ENCODE data around the gene FBXW7. TPM values are rescaled to one million over a fixed set of nuclear protein-coding genes. Genes with fewer than 3 reads are reported as not detected.

Gene FBXW7
- total and polyA plus RNA-seq, 12 donors = 12.1 to 87.6 (median 66.8) TPM

DNA sequence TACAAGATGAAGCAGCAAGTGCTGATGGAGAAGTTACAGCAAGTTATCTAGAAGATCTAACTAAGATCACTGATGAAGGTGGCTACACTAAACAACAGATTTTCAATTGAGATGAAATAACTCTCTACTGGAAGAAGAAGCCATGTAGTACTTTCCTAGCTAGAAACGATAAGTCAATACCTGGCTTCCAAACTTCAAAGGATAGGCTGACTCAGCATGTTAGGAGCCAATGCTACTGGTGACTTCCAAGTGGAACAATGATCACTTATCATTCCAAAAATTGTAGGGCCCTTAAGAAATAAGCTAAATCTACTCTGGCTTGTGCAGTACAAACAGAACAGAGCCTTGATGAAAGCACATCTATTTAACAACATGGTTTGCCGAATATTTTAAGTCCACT, 55.0 kb downstream of the FBXW7 start:
- no peak overlapping the region for H3K4me3 ChIP-seq
- no peak for TF ChIP-seq CTCF (IDR thresholded peaks at IDR 0.05)
- 95 to 97% methylated on average over 2 of the region's 2 CpGs for WGBS, 2 donors
- no peak for DNase-seq
- H3K9me3 ChIP-seq = no peaks in the 10 kb centered on the region
- H3K27me3 ChIP-seq = no peaks in the 10 kb centered on the region
- H3K36me3 ChIP-seq = no peaks in the 10 kb centered on the region
- intact Hi-C loops (cut with DNase I) = no loop called here
- peaks cover 0 to 50% (median 14%) of the 10 kb centered on the region in 9 donors for H3K4me1 ChIP-seq
- H3K27ac ChIP-seq = no peak overlapping the region
- ATAC-seq = no peak

- intact Hi-C loops (cut with DNase I) = no loop called here
- H3K4me1 ChIP-seq = peaks cover 0 to 45% (median 14%) of the 10 kb centered on the region in 9 donors
- TF ChIP-seq CTCF (IDR thresholded peaks at IDR 0.05) = no peak
Measured at GRCh38 chr4:152480326-152480725, 55.6 kb downstream of the FBXW7 start.

DNA sequence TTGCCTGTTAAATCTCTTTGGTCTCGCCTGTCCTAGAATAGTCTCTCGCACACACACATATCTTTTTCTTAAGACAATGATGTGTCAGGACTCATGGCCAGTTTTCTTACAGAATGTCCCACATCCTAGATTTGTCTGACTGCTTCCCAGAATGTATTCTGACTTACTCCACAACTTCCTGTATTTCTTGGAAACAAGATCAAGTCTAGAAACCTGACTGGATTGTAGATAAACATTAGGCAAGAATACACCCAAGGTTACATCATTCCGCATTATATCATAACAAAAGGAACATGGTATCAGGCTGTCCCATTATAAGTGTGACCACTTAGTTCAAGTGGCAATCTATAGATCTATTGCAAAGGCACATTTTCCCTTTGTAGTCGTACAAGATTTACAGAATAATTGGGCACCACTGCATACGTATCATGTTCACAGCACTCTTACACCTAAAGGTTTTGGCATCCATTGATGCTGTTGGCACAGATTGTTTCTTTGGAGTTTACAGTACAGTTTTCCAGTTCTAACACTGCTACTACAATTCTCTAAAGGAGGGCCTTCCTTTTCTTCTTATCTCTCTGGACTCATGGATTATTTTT, 56.4 kb downstream of the FBXW7 start:
- Histone ChIP-seq H3K4me1 (peaks cover 0 to 45% (median 14%) of the 10 kb centered on the region in 9 donors), H3K4me3 (no peak overlapping the region), H3K9me3 (no peaks in the 10 kb centered on the region), H3K27ac (peak overlapping the region in 2 of 10 donors; percentile 4 to 39), H3K27me3 (no peaks in the 10 kb centered on the region), H3K36me3 (no peaks in the 10 kb centered on the region)
- TF ChIP-seq CTCF (IDR thresholded peaks at IDR 0.05) = no peak
- 70 to 75% methylated on average over 5 of the region's 5 CpGs for WGBS, 2 donors
- no peak for DNase-seq
- intact Hi-C loops (cut with DNase I) = no loop called here
- peak in 7 of 8 donors; percentile 20 to 83 (median 54) for ATAC-seq

More at GRCh38 chr4:152480326-152480725, 55.6 kb downstream of the FBXW7 start:
- no peaks in the 10 kb centered on the region for H3K27me3 ChIP-seq
- no peak overlapping the region for H3K4me3 ChIP-seq
- no peak overlapping the region for H3K27ac ChIP-seq
- H3K36me3 ChIP-seq = no peaks in the 10 kb centered on the region
- ATAC-seq = no peak
- no peaks in the 10 kb centered on the region for H3K9me3 ChIP-seq
- DNase-seq = no peak

DNA sequence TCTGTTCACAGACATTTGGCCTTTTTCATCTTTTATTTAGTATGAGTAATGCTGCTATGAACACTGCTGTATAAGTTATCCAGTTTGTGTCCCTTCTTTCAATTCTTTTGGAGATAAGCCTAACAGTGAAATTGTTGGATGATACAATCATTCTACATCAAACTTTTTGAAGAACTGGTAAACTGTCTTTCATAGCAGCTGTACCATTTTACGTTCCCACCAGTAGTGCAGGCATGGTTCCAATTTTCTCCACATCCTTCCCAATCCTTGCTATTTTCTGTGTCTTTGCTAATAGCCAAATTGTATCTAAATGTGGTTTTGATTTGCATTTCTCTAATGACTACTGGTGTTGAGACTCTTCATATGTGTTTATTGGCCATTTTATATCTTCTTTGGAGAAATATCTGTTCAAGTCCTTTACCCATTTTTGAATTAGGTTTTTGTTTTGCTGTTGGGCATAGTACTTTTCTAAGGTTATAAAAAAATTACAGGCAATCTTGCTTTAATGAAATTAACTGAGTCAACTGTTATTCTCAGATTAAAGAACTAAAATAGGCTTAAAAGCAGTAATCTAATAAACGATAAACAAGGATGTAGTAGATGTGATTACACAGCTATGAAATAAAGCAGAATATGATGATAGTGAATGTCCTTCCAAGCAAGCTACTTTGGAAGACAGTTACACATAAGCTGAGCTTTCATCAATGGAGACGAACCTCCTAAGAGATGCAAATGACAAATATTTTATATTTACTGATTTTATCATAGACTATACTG, 57.2 kb downstream of the FBXW7 start:
- DNase-seq (no peak), ATAC-seq (no peak)
- H3K4me3 ChIP-seq = no peak overlapping the region
- no peaks in the 10 kb centered on the region for H3K36me3 ChIP-seq
- peak overlapping the region in 2 of 10 donors; percentile 4 to 7 for H3K27ac ChIP-seq
- no peaks in the 10 kb centered on the region for H3K27me3 ChIP-seq
- intact Hi-C loops (cut with DNase I) = no loop called here
- H3K4me1 ChIP-seq = peaks cover 0 to 45% (median 14%) of the 10 kb centered on the region in 9 donors
- H3K9me3 ChIP-seq = no peaks in the 10 kb centered on the region
- WGBS, 2 donors = 73 to 79% methylated on average over 3 of the region's 3 CpGs
- TF ChIP-seq CTCF (IDR thresholded peaks at IDR 0.05) = no peak
